ENCODE results near the gene DIDO1.

Gene DIDO1

DNA sequence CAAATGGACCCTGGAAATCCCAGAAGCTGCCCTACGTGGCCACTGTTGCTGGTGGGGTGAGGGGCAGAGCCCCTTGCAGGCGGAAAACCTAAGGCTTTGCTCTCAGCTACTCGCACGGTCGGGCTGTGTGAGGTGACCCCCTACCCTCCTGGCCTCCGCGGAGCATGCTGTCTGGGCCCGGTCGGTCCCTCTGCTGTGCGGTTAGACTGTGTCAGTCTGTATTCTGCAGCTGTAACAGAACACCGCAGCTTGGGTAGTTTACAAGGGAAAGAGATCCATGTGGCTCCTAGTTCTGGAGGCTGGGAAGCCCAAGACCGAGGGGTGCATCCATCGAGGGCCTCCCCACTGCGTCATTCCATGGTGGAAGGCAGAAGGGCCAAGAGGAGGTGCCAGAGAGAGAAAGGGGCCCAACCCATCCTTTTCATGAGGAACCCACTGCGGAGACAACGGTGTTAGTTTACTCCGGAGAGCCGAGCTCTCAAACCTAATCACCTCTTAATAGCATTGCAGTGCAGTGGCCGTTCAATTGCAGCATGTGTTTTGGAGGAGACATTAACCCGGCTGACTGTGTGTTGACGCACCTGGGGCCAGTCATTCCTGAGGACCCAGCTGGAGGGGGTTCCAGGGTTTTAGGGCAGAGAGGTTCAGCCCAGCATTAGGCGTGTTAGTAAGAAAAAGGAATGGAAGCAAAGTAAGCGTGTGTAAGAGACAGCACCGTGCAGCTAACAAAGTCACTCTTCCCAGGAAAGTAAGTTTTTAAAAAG is 91.2 kb downstream of the DIDO1 start:
- DNase-seq (ENCODE audit: low read depth) = no peak

DNA sequence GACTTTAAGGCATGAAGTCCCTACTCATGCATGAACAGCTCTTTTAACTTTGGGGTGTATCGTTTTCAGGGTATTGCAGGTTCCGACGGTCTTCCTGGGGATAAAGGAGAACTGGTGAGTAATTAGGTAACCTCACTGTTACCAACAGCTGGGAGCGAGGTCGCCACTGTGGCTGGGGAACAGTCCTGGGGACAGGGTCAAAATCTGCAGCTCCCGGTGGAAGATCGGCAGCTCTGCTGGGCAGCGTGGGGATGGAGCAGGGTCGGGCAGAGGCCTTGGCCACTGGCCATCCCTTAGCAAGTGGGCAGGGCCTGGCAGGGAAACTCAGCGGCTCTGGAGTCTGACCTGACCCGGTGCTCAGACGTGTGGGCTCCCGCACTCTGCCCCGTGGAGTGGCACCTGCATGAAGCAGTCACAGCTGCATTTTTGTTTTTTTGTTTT is 93.3 kb downstream of the DIDO1 start:
- no peak for DNase-seq (ENCODE audit: low read depth)

DNA sequence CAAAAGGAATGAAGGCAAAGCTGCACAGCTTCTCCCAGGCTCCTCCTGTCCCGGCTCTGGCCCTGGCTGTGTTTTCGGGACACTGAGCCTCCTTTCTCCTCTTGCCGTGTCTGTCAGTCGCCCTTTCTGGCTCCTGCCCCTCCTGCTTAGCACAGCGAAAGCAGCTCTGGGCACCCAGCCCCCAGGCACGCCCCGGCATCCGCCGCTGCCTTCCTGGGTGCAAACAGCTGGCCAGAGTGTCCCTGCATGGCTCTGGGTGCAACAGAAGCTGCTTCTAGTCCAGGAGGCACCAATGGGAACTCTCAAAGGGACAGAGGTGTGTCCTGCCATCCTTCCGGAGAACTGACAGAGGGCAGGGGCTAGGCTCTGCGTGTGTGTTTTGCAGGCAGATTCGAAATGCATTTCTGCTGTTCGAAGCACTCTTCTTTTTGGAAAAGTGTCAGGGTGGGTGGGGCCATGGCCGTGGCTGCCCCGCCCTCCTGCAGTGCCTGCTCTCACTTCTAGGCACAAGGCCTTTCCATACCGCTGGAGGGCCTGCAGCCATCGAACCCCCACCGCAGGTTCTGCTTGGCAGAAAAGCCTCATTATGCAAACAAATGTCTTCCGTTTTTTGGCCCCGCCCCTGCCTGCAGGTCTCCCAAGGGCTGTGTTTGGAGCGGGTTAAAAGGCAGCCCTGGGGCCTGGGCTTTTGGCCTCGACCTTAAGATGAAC is 93.9 kb downstream of the DIDO1 start:
- no peak for DNase-seq (ENCODE audit: low read depth)

DNA sequence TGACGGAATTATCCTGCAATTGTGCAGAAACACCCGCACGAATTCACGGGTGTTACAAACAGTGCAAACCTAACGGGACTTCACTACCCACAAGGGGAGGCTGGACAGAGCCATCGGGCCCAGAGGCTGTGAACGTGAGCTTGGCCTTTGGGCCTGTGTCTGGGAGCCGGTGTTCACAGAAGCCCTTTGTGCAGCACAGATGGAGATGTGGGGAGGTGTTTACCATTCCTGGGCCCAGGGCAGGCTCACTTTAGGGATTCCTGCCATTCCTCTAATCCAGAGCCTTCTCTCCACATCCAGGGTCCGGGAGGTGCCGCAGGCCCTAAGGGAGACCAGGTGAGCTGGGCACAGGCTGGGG is 94.5 kb downstream of the DIDO1 start:
- no peak for DNase-seq (ENCODE audit: low read depth)

GRCh38 chr20:62831361-62831788 is 94.9 kb downstream of the DIDO1 start:
- no peak for DNase-seq (ENCODE audit: low read depth)

DNA sequence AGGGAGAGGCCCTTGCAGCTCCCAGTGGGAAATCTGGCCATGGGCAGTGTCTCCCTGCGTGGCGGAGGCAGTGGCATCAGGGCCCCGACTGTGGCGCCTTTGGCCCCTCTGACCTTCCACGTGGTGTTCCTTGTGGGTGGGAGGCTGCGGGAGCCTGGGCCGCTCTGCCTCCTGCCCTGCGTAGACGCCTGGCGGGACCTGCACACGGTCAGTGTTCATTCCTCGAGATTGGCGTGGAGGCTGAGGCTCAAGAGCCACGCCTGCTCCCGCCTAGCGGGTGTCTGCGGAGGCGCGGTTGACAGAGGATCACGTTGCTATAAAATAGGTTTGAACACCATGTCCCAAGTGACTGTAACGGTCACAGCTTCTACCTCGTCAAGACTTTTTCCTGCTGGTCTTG is 95.5 kb downstream of the DIDO1 start:
- DNase-seq (ENCODE audit: low read depth) = no peak

DNA sequence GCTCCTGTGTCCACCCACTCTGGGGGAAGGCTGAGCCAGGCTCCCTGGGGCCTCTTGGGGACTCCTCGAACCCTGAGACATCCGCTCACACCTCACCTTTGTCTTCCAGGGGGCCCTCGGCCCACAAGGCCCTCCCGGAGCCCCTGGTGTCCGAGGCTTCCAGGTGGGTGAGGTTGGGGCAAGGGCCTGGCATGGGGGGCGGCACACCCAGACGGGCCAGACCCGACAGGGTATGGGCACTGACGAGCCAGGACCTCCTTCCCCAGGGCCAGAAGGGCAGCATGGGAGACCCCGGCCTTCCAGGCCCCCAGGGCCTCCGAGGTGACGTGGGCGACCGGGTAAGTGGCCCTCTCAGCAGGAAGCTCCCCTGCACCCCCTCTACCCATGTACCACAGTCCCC is 96.1 kb downstream of the DIDO1 start:
- no peak for DNase-seq (ENCODE audit: low read depth)

DNA sequence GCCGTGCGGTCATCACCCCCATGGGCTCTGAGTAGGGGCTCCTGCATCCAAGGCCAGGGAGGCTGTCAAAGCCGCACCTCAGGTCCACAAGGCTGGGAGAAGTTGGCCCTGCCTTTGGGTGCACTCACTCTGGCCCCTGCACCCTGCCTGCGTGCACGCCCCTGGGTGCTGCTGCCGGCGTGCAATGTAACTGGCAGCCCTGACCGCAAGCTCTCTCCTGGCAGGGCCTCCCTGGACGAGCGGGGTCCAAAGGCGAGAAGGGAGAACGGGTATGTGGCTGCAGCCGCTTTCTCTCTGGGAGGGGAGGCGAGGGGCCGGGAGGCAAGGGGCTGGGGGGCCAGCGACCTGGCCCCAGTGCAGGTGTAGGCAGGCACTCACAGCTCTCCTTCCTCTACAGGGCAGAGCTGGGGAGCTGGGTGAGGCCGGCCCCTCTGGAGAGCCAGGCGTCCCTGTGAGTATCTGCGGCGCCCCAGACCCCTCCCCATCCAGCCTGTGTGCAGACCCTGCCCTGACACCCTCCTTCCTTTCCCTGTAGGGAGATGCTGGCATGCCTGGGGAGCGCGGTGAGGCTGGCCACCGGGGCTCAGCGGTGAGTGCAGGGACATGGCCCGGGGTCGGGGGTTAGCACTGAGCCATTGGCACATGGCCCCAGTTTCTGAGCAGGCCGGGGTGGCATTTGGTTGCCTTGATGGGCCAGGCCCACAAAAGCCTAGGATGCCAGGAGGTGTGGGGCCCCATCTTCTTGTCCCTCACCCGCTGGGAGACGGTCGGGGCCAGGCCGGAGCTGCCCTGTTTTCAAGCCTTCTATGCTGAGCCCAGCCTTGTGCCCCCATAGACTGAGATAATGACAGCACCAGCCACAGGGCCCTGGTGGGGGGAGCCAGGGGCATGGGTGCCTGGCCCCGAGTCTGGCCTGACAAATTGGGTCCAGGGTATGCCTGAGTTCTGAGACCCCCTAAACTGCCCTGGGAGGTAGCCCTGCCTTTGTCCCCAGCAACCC is 96.8 kb downstream of the DIDO1 start:
- no peak for DNase-seq (ENCODE audit: low read depth)

- no peak for DNase-seq (ENCODE audit: low read depth)
These were observed 97.6 kb downstream of the DIDO1 start for GRCh38 chr20:62828511-62829230.

- DNase-seq (ENCODE audit: low read depth) = no peak
These were observed 98.3 kb downstream of the DIDO1 start for GRCh38 chr20:62828051-62828450.

All from GM04504 (cell line).